Uterus (tissue), 2 donors: Measurements from ENCODE around the gene AKAP10.

ENCODE experiments used
- POLR2A ChIP-seq, 2 donors: fragments of 450-650 bp; IDR thresholded peaks; one replicate each; pipeline ENCODE4 v1.6.1; 2016; ENCODE audit warnings: antibody characterized with exemption in 2 of 2, mild to moderate bottlenecking in 1 of 2, moderate library complexity in 1 of 2
- TF ChIP-seq, protein P1 (sequence below), 4 experiments: fragments of 200-600 bp in 2 of 4; fragments of 450-650 bp in 2 of 4; sonication (generic) in 2 of 4; IDR thresholded peaks; one replicate each; pipeline ENCODE4 v1.5.1; 2016 to 2019; ENCODE audit warnings: antibody characterized with exemption in 4 of 4, mild to moderate bottlenecking in 2 of 4, moderate library complexity in 1 of 4

DNA sequence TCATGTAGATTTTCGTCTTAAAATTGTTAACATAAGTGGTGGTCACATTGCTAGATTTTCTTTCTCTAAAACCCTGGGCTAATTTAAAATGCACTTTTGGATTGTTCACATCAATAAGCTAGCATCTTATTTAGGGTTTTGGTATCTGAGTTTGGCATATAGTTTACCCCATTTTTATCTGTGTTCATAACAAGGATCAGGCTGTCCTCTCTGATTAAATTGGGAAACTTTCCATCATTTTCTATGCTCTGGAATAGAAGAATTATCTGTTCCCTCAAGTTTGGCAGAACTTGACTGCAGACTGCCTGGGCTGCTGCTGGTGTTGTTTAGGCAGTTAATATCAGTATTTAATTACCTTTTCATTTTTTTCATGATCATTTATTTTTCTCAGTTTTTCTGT is 33.3 kb upstream of the AKAP10 start:
- TF ChIP-seq, protein P1, sequence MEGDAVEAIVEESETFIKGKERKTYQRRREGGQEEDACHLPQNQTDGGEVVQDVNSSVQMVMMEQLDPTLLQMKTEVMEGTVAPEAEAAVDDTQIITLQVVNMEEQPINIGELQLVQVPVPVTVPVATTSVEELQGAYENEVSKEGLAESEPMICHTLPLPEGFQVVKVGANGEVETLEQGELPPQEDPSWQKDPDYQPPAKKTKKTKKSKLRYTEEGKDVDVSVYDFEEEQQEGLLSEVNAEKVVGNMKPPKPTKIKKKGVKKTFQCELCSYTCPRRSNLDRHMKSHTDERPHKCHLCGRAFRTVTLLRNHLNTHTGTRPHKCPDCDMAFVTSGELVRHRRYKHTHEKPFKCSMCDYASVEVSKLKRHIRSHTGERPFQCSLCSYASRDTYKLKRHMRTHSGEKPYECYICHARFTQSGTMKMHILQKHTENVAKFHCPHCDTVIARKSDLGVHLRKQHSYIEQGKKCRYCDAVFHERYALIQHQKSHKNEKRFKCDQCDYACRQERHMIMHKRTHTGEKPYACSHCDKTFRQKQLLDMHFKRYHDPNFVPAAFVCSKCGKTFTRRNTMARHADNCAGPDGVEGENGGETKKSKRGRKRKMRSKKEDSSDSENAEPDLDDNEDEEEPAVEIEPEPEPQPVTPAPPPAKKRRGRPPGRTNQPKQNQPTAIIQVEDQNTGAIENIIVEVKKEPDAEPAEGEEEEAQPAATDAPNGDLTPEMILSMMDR (IDR thresholded peaks at IDR 0.05), result no peak
- no peak for TF ChIP-seq POLR2A (IDR thresholded peaks at IDR 0.05)
